HG03045 (cell line): Measurements from ENCODE around the gene FBXL19.
A peak's percentile ranks its signal among the peaks of the same experiment; 100 is the strongest.

Experiments
- ATAC-seq: cut with Tn5 transposase; IDR thresholded peaks from one replicate; pipeline ENCODE4 v1.9.1; 2021; ENCODE audit warnings: mild to moderate bottlenecking, moderate library complexity; ENCODE audit not compliant: unreplicated experiment

Gene FBXL19

DNA sequence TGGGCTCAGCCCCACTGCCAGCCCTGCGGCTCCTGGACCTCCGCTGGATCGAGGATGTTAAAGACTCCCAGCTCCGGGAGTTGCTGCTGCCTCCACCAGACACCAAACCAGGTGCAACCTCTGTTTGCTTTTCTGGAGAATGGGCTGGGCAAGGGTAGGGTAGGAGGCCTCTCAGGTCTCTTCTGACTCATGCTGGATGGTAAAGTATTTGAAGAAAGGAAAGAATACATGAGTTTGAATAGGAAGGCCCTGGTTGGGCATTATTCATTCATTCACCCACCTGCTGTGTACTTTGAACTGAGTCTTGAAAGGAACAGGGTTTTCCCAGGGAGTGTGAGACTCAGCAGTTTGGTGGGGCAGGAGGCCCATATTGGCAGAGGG lies 19.0 kb downstream of the FBXL19 start:
- ATAC-seq = no peak

DNA sequence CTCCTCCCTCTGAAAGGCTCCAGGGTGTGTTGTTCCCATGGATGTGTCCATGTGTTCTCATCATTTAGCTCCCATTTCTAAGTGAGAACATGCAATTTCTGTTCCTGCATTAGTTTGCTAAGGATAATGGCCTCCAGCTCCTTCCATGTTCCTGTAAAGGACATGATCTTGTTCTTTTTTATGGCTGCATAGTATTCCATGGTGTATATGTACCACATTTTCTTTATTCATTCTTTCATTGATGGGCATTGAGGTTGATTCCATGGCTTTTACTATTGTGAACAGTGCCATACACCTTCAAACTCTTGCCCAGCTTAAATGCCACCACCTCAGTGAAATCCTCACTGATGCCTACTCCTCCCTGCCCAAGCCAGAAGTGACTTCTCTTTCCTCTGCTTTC lies 21.0 kb downstream of the FBXL19 start:
- no peak for ATAC-seq

GRCh38 chr16:30946671-30947540 lies 23.5 kb downstream of the FBXL19 start:
- ATAC-seq = no peak

DNA sequence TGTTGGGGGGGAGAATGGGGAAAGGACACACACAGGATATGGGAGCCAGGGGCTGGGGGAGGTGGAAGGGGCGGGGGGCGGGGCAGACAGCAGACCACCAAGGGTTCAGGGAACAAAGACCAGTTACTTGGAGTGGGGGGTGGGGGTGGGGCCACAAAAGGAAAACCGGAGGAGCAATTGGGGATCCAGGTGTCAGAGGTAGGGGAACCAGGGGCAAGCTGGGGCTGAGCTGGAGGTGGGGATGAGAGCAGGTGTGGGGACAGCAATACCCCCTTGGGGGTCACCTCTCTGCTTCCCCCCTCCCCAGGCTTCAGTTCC lies 24.1 kb downstream of the FBXL19 start:
- no peak for ATAC-seq

DNA sequence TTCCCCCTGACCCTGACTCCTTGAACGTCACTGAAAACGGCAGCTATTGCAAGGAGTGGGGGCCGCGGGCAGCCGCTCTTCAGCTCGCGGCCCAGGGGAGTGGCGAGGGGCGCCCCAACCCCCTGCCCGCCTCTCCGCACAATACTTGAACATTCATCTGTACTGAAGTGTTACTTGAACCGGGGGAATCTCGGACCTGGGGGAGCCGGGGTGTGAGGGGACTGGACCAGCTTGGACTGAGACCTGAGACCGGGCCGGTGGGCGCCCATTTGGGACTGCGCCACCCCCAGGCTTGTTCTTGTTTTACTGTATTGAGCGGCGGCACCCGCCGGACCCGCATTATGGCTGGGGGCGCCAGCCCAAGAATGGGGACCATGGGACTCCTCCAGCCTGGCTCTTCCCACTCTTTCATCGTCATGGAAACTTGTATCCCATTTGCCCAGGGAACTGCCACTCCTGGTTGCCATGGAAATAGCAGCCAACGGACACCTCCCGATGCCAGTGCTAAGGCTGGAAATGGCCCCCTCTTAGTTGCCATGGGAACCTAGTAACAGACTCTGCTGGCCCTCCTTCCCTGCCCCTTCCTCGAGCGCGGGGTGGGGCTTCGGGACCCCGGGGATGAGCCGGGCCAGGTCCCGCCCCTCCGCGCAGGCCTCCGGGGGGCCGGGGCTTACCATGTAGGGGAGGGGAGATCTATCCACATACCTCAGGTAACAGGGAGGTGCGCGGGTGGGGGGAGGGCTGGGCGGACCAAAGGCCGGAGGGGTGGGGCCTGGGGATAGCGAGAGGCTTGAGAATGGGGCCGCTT lies 24.7 kb downstream of the FBXL19 start:
- peak; percentile 12 for ATAC-seq

GRCh38 chr16:30948667-30949649 lies 25.6 kb downstream of the FBXL19 start, which contains the start of gene ORAI3:
ORAI3 (plus strand) TSS chr16:30949068; CDS start chr16:30949290, 222 bp downstream.
- peak; percentile 60 for ATAC-seq

DNA sequence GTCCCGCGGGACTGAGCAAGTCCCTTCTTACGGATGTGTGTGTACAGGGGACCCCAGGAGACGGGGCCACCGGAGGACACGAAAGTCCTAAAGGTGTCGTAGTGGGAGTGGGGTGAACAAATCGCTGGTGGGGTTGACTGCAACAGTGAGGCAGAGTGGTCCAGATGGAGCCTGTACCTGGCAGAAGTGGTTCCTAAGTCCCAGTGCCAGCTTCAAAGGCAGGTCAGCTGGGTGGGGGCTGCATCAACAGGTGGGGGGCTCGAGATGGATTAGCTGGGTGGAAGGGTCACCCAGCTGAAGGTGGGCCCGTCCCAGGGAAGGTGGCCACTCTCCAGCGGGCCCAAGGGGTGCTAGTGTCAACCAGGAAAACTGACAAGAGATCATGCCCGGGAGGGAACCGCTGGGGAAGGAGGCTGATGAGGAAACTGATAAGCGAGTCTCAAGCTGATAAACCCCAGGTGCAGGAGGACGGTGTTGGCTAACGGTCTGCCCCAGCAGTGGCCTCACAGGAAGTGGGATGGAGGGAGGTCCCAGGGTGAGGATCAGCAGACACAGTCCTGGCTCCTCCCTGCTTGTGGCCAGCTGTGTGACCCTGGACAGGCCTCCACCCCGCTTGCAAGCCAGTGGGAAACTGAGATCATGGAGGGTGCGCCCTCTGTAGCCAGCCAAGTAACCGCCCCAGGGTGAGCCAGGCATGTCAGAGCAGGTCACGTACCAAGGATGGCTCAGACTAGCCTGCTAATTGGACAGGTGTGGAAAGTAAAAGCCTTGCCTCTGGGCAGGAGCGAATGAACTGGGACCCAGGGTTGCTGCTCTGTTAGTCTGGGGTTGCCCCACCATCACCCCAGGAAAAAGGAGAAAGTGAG lies 26.5 kb downstream of the FBXL19 start:
- no peak for ATAC-seq

GRCh38 chr16:30950516-30951065 lies 27.2 kb downstream of the FBXL19 start:
- ATAC-seq = no peak

- ATAC-seq = no peak
Measured at GRCh38 chr16:30951193-30951592, 27.8 kb downstream of the FBXL19 start.

DNA sequence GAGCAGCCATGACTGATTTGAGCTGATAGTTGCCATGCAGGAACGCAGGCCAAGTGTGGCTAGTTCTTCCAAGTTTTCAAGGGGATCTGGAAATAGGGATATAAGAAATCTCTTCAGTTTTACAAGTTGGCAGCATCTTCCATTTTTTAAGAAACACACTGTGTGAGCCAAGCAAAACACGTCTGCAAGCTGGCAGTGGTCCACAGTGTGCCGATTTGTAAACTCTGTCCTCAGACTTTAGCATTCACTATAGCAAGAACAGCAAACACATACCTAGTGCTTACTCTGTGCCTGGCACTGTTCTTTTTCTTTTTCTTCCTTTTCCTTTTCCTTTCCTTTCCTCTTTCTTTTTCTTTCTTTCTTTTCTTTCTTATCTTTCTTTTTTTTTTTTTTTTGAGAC lies 28.4 kb downstream of the FBXL19 start:
- ATAC-seq = no peak

DNA sequence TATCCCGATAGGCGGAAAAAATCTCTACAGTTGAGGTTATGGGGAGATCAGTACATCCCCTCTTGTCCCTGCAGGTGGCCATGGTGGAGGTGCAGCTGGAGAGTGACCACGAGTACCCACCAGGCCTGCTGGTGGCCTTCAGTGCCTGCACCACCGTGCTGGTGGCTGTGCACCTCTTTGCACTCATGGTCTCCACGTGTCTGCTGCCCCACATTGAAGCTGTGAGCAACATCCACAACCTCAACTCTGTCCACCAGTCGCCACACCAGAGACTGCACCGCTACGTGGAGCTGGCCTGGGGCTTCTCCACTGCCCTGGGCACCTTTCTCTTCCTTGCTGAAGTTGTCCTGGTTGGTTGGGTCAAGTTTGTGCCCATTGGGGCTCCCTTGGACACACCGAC lies 29.7 kb downstream of the FBXL19 start:
- ATAC-seq = no peak

- no peak for ATAC-seq
Measured at GRCh38 chr16:30953511-30954124, 30.2 kb downstream of the FBXL19 start.

DNA sequence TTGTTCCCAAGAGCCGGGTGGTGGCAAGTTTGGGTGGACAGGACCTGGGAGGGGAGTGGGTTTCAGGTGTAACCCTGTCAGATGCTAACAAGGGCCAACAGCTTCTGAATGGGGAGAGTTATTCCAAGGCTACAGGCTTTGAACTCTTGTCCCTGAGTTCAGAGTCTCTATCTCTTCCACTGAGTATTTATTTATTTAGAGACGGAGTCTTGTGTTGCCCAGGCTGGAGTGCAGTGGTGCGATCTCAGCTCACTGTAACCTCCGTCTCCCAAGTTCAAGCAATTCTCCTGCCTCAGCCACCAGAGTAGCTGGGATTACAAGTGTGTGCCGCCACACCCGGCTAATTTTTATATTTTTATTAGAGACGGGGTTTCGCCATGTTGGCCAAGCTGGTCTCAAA lies 31.6 kb downstream of the FBXL19 start:
- ATAC-seq = no peak

DNA sequence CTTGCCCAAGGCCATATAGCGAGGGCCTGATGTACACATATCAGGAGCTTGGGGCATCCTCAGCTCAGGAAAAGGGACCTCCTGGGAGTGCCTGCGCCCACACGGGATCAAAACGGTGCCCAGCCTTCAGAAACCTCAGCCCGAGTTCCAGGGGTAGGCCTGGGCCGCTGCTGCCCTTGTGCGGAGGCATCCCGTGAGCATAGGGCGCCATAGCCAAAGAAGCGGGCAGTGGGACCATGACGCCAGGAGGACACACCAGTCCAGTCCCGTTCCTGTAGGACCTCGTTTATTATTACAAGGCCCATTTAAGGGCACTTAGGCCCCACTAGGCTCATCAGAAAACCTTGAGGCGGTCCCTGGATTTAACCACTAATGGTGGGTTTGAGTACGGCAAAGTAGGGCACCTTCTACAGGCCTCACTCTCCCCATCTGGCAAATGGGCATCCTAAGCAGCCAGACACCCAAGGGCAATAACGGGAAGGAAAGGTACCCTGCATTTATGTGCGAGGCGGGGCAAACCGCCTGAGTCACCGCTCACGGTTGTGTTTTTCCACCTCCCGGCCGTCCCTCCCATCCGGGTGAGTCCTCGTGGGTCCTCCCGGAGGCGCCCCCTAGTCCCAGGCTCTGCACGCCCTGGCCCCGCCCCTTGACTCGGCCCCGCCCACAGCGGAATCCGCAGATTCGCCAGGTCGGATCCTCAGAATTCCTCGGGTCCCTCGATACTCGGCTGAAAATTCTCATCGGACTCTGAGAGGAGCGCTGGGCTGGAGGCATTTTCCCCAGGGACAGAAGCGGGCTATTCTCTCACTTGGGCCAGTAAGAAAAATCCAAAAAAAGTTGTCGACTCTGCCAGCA lies 33.5 kb downstream of the FBXL19 start:
- peak; percentile 46 for ATAC-seq

DNA sequence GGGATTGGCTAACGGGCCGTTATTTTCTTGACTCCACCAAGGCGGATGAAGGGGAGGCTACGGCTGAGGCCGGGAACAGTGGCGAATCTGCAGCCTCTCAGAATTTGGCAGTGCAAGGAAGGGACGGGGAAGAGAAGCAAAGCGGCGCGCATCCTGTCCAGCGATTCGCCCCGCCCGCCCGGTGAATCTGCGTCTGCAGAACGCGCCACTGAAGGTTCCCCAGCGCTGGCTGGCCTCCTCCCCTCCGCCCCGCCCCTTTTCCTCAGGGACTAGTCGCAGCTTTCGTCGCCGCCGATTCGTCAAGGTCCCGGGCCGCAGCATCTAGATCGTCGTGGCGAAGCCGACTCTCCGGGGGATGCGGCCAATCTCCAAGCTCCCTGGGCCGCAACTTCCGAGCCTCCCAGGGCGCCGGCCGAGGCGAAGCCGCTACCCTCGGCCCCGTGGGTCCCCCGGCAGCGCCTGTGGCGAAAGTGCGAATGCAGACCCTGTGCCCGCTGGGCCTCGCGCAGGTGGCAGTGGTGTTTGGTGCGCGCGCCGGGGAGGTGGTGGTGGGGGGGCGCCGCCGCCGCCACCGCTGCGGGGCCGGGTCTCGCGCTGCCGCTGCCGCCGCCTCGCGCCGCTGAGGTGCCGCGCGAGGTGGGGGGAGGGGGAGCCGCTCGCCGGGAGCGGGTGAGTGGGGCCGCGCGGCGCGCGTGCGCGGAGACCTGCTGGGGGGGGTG lies 34.2 kb downstream of the FBXL19 start, which contains the start of gene SETD1A:
SETD1A (plus strand) TSS at position 299 of the 719 bp plus-strand sequence. CDS start 978 bp downstream, outside the sequence.
- ATAC-seq = peak; percentile 68

DNA sequence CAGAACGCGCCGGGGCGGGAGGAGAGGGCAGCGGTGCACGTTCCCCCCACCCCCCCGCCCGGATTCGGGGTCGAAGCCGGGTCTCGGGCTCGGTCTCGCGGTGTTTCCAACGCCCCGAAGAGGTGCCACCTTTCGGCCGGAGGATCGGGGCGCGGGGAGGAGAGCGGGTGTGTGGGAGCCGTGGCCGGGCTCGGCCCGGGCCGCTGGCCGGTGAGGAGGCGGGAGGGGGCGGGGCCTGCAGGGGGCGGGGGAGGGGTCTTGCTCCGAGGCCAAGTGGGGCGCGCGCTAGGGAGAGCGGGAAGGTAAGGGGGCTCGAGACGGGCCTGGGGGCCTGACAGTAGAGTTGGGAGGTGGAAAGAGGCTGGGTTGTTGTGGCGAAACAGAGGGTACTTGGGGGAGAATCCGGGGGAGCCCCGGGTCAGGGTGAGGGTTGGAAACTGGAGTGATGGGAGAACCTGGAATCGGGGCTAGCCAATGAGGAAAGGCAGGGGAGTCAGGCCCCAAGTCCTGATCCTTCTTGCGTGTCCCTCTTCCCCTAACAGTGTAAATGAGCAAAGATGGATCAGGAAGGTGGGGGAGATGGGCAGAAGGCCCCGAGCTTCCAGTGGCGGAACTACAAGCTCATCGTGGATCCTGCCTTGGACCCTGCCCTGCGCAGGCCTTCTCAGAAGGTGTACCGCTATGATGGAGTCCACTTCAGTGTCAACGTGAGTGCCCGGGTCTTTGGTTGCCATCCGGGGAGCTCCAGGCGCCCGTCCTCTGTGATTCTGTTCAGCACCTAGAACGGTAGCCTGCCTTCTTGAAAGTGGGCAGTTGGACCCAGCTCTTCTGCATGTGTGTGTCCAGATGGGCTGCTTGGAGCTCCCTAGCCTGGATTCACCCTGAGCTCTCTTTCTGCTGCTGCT lies 35.1 kb downstream of the FBXL19 start:
- ATAC-seq = peak; percentile 24
